ENCODE data around the gene TADA2A.
"Not testable (repeated sequence)": the region's sequence is repeated elsewhere in the genome, so short reads cannot be mapped to it uniquely, and the experiment has no call there.

TADA2A gene

GRCh38 chr17:37441369-37442014, 34.8 kb downstream of the TADA2A start:
- not testable (repeated sequence) for H2BK12ac ChIP-seq (ENCODE audit: low read length in 2 of 2); H4K8ac ChIP-seq (ENCODE audit: low read length); H2AFZ ChIP-seq (ENCODE audit: low read depth, low read length); H3K9ac ChIP-seq (ENCODE audit: low read length); H3K27ac ChIP-seq (ENCODE audit: low read length, poor library complexity, severe bottlenecking); H3K4me3 ChIP-seq (ENCODE audit: insufficient read depth in 1 of 2, low read depth in 1 of 2, low read length in 2 of 2); H4K91ac ChIP-seq (ENCODE audit: low read length); H3K18ac ChIP-seq (ENCODE audit: low read depth in 1 of 2, low read length in 2 of 2); H2BK15ac ChIP-seq (ENCODE audit: low read depth, poor library complexity, severe bottlenecking); H3K4me2 ChIP-seq (ENCODE audit: low read length, poor library complexity, severe bottlenecking); H2BK120ac ChIP-seq (ENCODE audit: low read depth, low read length); H3K4me1 ChIP-seq (ENCODE audit: control insufficient read depth, insufficient read depth, low read depth, low read length); DNase-seq; H3K9me3 ChIP-seq (ENCODE audit: control insufficient read depth, low read length); H3K27me3 ChIP-seq (ENCODE audit: control insufficient read depth in 1 of 2, insufficient read depth in 1 of 2, low read length in 2 of 2); H2BK5ac ChIP-seq (ENCODE audit: low read depth, low read length, poor library complexity, severe bottlenecking); H2AK5ac ChIP-seq (ENCODE audit: low read length, severe bottlenecking); H3K23ac ChIP-seq (ENCODE audit: low read length in 2 of 2); H3K4ac ChIP-seq (ENCODE audit: low read depth in 1 of 2, low read length in 2 of 2)
- H3K79me1 ChIP-seq (replicated peaks; ENCODE audit: low read length, poor library complexity, severe bottlenecking): peaks cover 14% of the 10 kb centered on the region
- H3K14ac ChIP-seq (ENCODE audit: low read length in 2 of 2): peak overlapping the region in 1 of 2 experiments; percentile 55
- H3K36me3 ChIP-seq (ENCODE audit: control insufficient read depth in 1 of 2, insufficient read depth in 2 of 2, low read depth in 1 of 2, low read length in 2 of 2): peaks cover 25 to 85% of the 10 kb centered on the region in 2 experiments
- WGBS: 99% methylated on average over 9 of the region's 12 CpGs

- no peak overlapping the region for H3K23ac ChIP-seq (ENCODE audit: low read length in 2 of 2)
- H4K8ac ChIP-seq (ENCODE audit: low read length): no peak overlapping the region
- H3K27ac ChIP-seq (ENCODE audit: low read length, poor library complexity, severe bottlenecking): peak overlapping the region; percentile 73
- H3K4ac ChIP-seq (ENCODE audit: low read depth in 1 of 2, low read length in 2 of 2): no peak overlapping the region
- H3K4me1 ChIP-seq (ENCODE audit: control insufficient read depth, insufficient read depth, low read depth, low read length): peaks cover 8% of the 10 kb centered on the region
- no peak overlapping the region for H3K4me2 ChIP-seq (ENCODE audit: low read length, poor library complexity, severe bottlenecking)
- no peak overlapping the region for H2BK15ac ChIP-seq (ENCODE audit: low read depth, poor library complexity, severe bottlenecking)
- H3K18ac ChIP-seq (ENCODE audit: low read depth in 1 of 2, low read length in 2 of 2): no peak overlapping the region
- H3K9me3 ChIP-seq (ENCODE audit: control insufficient read depth, low read length): no peaks in the 10 kb centered on the region
- no peak overlapping the region for H2BK12ac ChIP-seq (ENCODE audit: low read length in 2 of 2)
- H3K9ac ChIP-seq (ENCODE audit: low read length): no peak overlapping the region
- no peak overlapping the region for H3K4me3 ChIP-seq (ENCODE audit: insufficient read depth in 1 of 2, low read depth in 1 of 2, low read length in 2 of 2)
- no peak overlapping the region for H2AK5ac ChIP-seq (ENCODE audit: low read length, severe bottlenecking)
- peaks cover 12% of the 10 kb centered on the region for H3K79me1 ChIP-seq (replicated peaks; ENCODE audit: low read length, poor library complexity, severe bottlenecking)
- no peak overlapping the region for H4K91ac ChIP-seq (ENCODE audit: low read length)
- H3K14ac ChIP-seq (ENCODE audit: low read length in 2 of 2): no peak overlapping the region
- no peak overlapping the region for H2BK120ac ChIP-seq (ENCODE audit: low read depth, low read length)
- H2BK5ac ChIP-seq (ENCODE audit: low read depth, low read length, poor library complexity, severe bottlenecking): no peak overlapping the region
- no peak for DNase-seq
- H3K36me3 ChIP-seq (ENCODE audit: control insufficient read depth in 1 of 2, insufficient read depth in 2 of 2, low read depth in 1 of 2, low read length in 2 of 2): peaks cover 11 to 72% of the 10 kb centered on the region in 2 experiments
- 100% methylated on average over 1 of the region's 4 CpGs for WGBS
- H2AFZ ChIP-seq (ENCODE audit: low read depth, low read length): no peak overlapping the region
- H3K27me3 ChIP-seq (ENCODE audit: control insufficient read depth in 1 of 2, insufficient read depth in 1 of 2, low read length in 2 of 2): no peaks in the 10 kb centered on the region
Measured at GRCh38 chr17:37446027-37446426, 39.3 kb downstream of the TADA2A start.

DNA sequence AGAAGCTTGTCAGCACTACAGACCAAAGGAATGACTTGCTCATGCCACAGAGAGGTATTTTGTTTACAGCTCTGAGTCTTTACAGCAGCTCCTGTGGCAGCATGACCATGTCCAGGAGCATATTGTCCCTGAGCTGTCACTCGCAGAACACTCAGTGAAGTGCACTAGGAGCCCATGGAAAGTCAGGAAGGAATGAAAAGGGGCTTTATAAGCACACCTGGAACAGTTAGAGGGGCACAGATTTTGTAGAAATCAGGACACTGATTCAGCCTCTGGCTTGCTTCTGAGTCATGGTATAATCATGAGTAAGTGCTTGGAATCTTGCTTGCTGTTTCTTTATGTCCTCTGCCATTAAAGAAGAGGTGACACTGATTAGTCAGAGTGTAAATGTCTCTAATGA, 41.0 kb downstream of the TADA2A start:
- 54% methylated on average over 1 of the region's 1 CpG for WGBS
- Histone ChIP-seq H3K27me3 (ENCODE audit: control insufficient read depth in 1 of 2, insufficient read depth in 1 of 2, low read length in 2 of 2) (no peaks in the 10 kb centered on the region), H3K4me1 (ENCODE audit: control insufficient read depth, insufficient read depth, low read depth, low read length) (peaks cover 8% of the 10 kb centered on the region)

GRCh38 chr17:37450112-37450511, 43.4 kb downstream of the TADA2A start:
- H3K4me2 ChIP-seq (ENCODE audit: low read length, poor library complexity, severe bottlenecking): no peak overlapping the region
- no peak overlapping the region for H3K9ac ChIP-seq (ENCODE audit: low read length)
- no peak overlapping the region for H3K4ac ChIP-seq (ENCODE audit: low read depth in 1 of 2, low read length in 2 of 2)
- DNase-seq: no peak
- peaks cover 11% of the 10 kb centered on the region for H3K79me1 ChIP-seq (replicated peaks; ENCODE audit: low read length, poor library complexity, severe bottlenecking)
- H4K91ac ChIP-seq (ENCODE audit: low read length): no peak overlapping the region
- no peak overlapping the region for H2BK120ac ChIP-seq (ENCODE audit: low read depth, low read length)
- no peak overlapping the region for H2BK5ac ChIP-seq (ENCODE audit: low read depth, low read length, poor library complexity, severe bottlenecking)
- H3K27ac ChIP-seq (ENCODE audit: low read length, poor library complexity, severe bottlenecking): peak overlapping the region; percentile 11
- WGBS: 90% methylated on average over 6 of the region's 6 CpGs
- H3K27me3 ChIP-seq (ENCODE audit: control insufficient read depth in 1 of 2, insufficient read depth in 1 of 2, low read length in 2 of 2): no peaks in the 10 kb centered on the region
- peak overlapping the region in 1 of 2 experiments; percentile 32 for H2BK12ac ChIP-seq (ENCODE audit: low read length in 2 of 2)
- no peak overlapping the region for H3K23ac ChIP-seq (ENCODE audit: low read length in 2 of 2)
- H3K36me3 ChIP-seq (ENCODE audit: control insufficient read depth in 1 of 2, insufficient read depth in 2 of 2, low read depth in 1 of 2, low read length in 2 of 2): peaks cover 0 to 36% of the 10 kb centered on the region in 2 experiments
- no peak overlapping the region for H3K14ac ChIP-seq (ENCODE audit: low read length in 2 of 2)
- H3K18ac ChIP-seq (ENCODE audit: low read depth in 1 of 2, low read length in 2 of 2): no peak overlapping the region
- H2AFZ ChIP-seq (ENCODE audit: low read depth, low read length): no peak overlapping the region
- no peak overlapping the region for H2BK15ac ChIP-seq (ENCODE audit: low read depth, poor library complexity, severe bottlenecking)
- no peaks in the 10 kb centered on the region for H3K9me3 ChIP-seq (ENCODE audit: control insufficient read depth, low read length)
- peaks cover 10% of the 10 kb centered on the region for H3K4me1 ChIP-seq (ENCODE audit: control insufficient read depth, insufficient read depth, low read depth, low read length)
- H4K8ac ChIP-seq (ENCODE audit: low read length): no peak overlapping the region
- no peak overlapping the region for H3K4me3 ChIP-seq (ENCODE audit: insufficient read depth in 1 of 2, low read depth in 1 of 2, low read length in 2 of 2)
- H2AK5ac ChIP-seq (ENCODE audit: low read length, severe bottlenecking): no peak overlapping the region

More for the DNA sequence above, 41.0 kb downstream of the TADA2A start:
- no peak overlapping the region for H3K4me3 ChIP-seq (ENCODE audit: insufficient read depth in 1 of 2, low read depth in 1 of 2, low read length in 2 of 2)
- no peak overlapping the region for H4K8ac ChIP-seq (ENCODE audit: low read length)
- peak overlapping the region; percentile 43 for H3K27ac ChIP-seq (ENCODE audit: low read length, poor library complexity, severe bottlenecking)
- H2BK12ac ChIP-seq (ENCODE audit: low read length in 2 of 2): no peak overlapping the region
- H3K4me2 ChIP-seq (ENCODE audit: low read length, poor library complexity, severe bottlenecking): no peak overlapping the region
- H3K9ac ChIP-seq (ENCODE audit: low read length): peak overlapping the region; percentile 39
- H2BK120ac ChIP-seq (ENCODE audit: low read depth, low read length): no peak overlapping the region
- H2AK5ac ChIP-seq (ENCODE audit: low read length, severe bottlenecking): no peak overlapping the region
- H3K23ac ChIP-seq (ENCODE audit: low read length in 2 of 2): no peak overlapping the region
- H2BK15ac ChIP-seq (ENCODE audit: low read depth, poor library complexity, severe bottlenecking): no peak overlapping the region
- H3K18ac ChIP-seq (ENCODE audit: low read depth in 1 of 2, low read length in 2 of 2): peak overlapping the region in 1 of 2 experiments; percentile 18
- peaks cover 7 to 60% of the 10 kb centered on the region in 2 experiments for H3K36me3 ChIP-seq (ENCODE audit: control insufficient read depth in 1 of 2, insufficient read depth in 2 of 2, low read depth in 1 of 2, low read length in 2 of 2)
- H4K91ac ChIP-seq (ENCODE audit: low read length): no peak overlapping the region
- no peaks in the 10 kb centered on the region for H3K9me3 ChIP-seq (ENCODE audit: control insufficient read depth, low read length)
- no peak overlapping the region for H3K14ac ChIP-seq (ENCODE audit: low read length in 2 of 2)
- H3K79me1 ChIP-seq (replicated peaks; ENCODE audit: low read length, poor library complexity, severe bottlenecking): peaks cover 15% of the 10 kb centered on the region
- peak; percentile 62 for DNase-seq
- no peak overlapping the region for H2BK5ac ChIP-seq (ENCODE audit: low read depth, low read length, poor library complexity, severe bottlenecking)
- H3K4ac ChIP-seq (ENCODE audit: low read depth in 1 of 2, low read length in 2 of 2): no peak overlapping the region
- H2AFZ ChIP-seq (ENCODE audit: low read depth, low read length): no peak overlapping the region

All from mesenchymal stem cell (in vitro differentiated cells and primary cell).